T1000 (cell line): ENCODE data around the gene PPCDC.
A peak's percentile ranks its signal among the peaks of the same experiment; 100 is the strongest.

Experiments used
- DNase-seq: peaks from one replicate; lab custom pipeline; 2025; ENCODE audit warnings: mixed read lengths; lab: John Stamatoyannopoulos, UW

The PPCDC gene

GRCh38 chr15:75008629-75009326, 14.6 kb upstream of the PPCDC start:
- DNase-seq: no peak

GRCh38 chr15:75016431-75016830, 7.0 kb upstream of the PPCDC start:
- DNase-seq: no peak

GRCh38 chr15:75019916-75020315, 3.5 kb upstream of the PPCDC start:
- no peak for DNase-seq

GRCh38 chr15:75021341-75021740, 2.0 kb upstream of the PPCDC start:
- no peak for DNase-seq

GRCh38 chr15:75022783-75023180, 608 bp upstream of the PPCDC start:
- DNase-seq: no peak

- no peak for DNase-seq
Measured at GRCh38 chr15:75023872-75024636, 664 bp downstream of the PPCDC start.

- DNase-seq: no peak
Measured at GRCh38 chr15:75025107-75025506, 1.7 kb downstream of the PPCDC start.

GRCh38 chr15:75025548-75026260, 2.3 kb downstream of the PPCDC start:
- no peak for DNase-seq

- DNase-seq: no peak
Measured at GRCh38 chr15:75027551-75027950, 4.2 kb downstream of the PPCDC start.

- no peak for DNase-seq
Measured at GRCh38 chr15:75028991-75029377, 5.6 kb downstream of the PPCDC start.

- peak; percentile 95 for DNase-seq
Measured at GRCh38 chr15:75029378-75030022, 6.1 kb downstream of the PPCDC start.

- peak; percentile 53 for DNase-seq
Measured at GRCh38 chr15:75030023-75030413, 6.6 kb downstream of the PPCDC start.

- no peak for DNase-seq
Measured at GRCh38 chr15:75030424-75030823, 7.0 kb downstream of the PPCDC start.

GRCh38 chr15:75031848-75032247, 8.5 kb downstream of the PPCDC start:
- no peak for DNase-seq

- no peak for DNase-seq
Measured at GRCh38 chr15:75032395-75032794, 9.0 kb downstream of the PPCDC start.

GRCh38 chr15:75033809-75034208, 10.4 kb downstream of the PPCDC start:
- DNase-seq: no peak

- no peak for DNase-seq
Measured at GRCh38 chr15:75034615-75035014, 11.2 kb downstream of the PPCDC start.

- DNase-seq: peak; percentile 23
Measured at GRCh38 chr15:75036212-75036616, 12.8 kb downstream of the PPCDC start.

GRCh38 chr15:75037685-75038084, 14.3 kb downstream of the PPCDC start:
- no peak for DNase-seq

GRCh38 chr15:75038231-75038630, 14.8 kb downstream of the PPCDC start:
- DNase-seq: no peak

GRCh38 chr15:75042730-75043508, 19.5 kb downstream of the PPCDC start:
- DNase-seq: no peak
